HEK293 (cell line): ENCODE results near the gene SLC9A9.

Source experiments
- CTCF ChIP-seq: fragments of 450-650 bp; formaldehyde crosslinking; IDR thresholded peaks from 2 replicates; pipeline ENCODE4 v1.5.1; 2016; ENCODE audit warnings: missing biosample characterization, missing genetic modification characterization
- REST ChIP-seq: fragments of 450-650 bp; formaldehyde crosslinking; IDR thresholded peaks from 2 replicates; pipeline ENCODE4 v1.5.1; 2016; ENCODE audit warnings: missing biosample characterization, missing genetic modification characterization
- SETDB1 ChIP-seq: IDR thresholded peaks from one replicate; pipeline ENCODE4 v1.6.1; 2017; ENCODE audit warnings: mild to moderate bottlenecking, low read length, moderate library complexity, mixed read lengths; ENCODE audit not compliant: insufficient read length
- ZNF133 ChIP-seq: fragments of 450-650 bp; formaldehyde crosslinking; IDR thresholded peaks from 2 replicates; pipeline ENCODE4 v1.5.1; 2016; ENCODE audit warnings: missing biosample characterization, missing genetic modification characterization

GRCh38 chr3:143294188-143294587 is 554.1 kb downstream of the SLC9A9 start:
- TF ChIP-seq SETDB1, result no peak
- no peak for TF ChIP-seq CTCF (tag by site-specific recombination)
- TF ChIP-seq REST, result no peak
- TF ChIP-seq ZNF133 (tag by site-specific recombination), result no peak
